Neural progenitor cell (in vitro differentiated cells): ENCODE data around the gene DOLPP1. TPM values are rescaled to one million over a fixed set of nuclear protein-coding genes. Genes with fewer than 3 reads are reported as not detected.

Experiments
- DNase-seq: peaks from one replicate; pipeline ENCODE4 v3.0.0-alpha.2; 2016; ENCODE audit warnings: low spot score
- H2AFZ ChIP-seq: fragments of 200-600 bp; sonication (generic); replicated peaks from 2 replicates; pipeline ENCODE4 v1.6.1; 2016; ENCODE audit warnings: antibody characterized with exemption
- H3F3A ChIP-seq: fragments of 200-600 bp; sonication (generic); 2 replicates; pipeline ENCODE4 v1.6.1; 2016; ENCODE audit warnings: antibody characterized with exemption, low read depth
- H3K27ac ChIP-seq: fragments of 200-600 bp; sonication (generic); 2 replicates; pipeline ENCODE4 v1.5.1; 2016; ENCODE audit warnings: mild to moderate bottlenecking
- H3K27me3 ChIP-seq: fragments of 200-600 bp; sonication (generic); 2 replicates; pipeline ENCODE4 v1.6.1; 2016; ENCODE audit warnings: mild to moderate bottlenecking, moderate library complexity
- H3K36me3 ChIP-seq: fragments of 200-600 bp; sonication (generic); 2 replicates; pipeline ENCODE4 v1.5.1; 2016
- H3K4me1 ChIP-seq: fragments of 200-600 bp; sonication (generic); 2 replicates; pipeline ENCODE4 v1.6.1; 2016; ENCODE audit warnings: mixed run types
- H3K4me2 ChIP-seq: fragments of 200-600 bp; sonication (generic); 2 replicates; pipeline ENCODE4 v1.6.1; 2016
- H3K4me3 ChIP-seq: fragments of 200-600 bp; sonication (generic); 2 replicates; pipeline ENCODE4 v1.5.1; 2016
- H3K79me2 ChIP-seq: fragments of 200-600 bp; sonication (generic); 2 replicates; pipeline ENCODE4 v1.6.1; 2016; ENCODE audit warnings: low read depth
- H3K9ac ChIP-seq: fragments of 200-600 bp; sonication (generic); 2 replicates; pipeline ENCODE4 v1.6.1; 2016
- H3K9me3 ChIP-seq: fragments of 200-600 bp; sonication (generic); 2 replicates; pipeline ENCODE4 v1.5.1; 2016; ENCODE audit warnings: low read depth
- H4K20me1 ChIP-seq: fragments of 200-600 bp; sonication (generic); 2 replicates; pipeline ENCODE4 v1.6.1; 2016; ENCODE audit warnings: low read depth
- H3K27ac Mint-ChIP-seq: 3 replicates; pipeline ENCODE4 v1.8.0; 2021; ENCODE audit warnings: mixed read lengths
- H3K27me3 Mint-ChIP-seq: 2 replicates; pipeline ENCODE4 v1.8.0; 2022; ENCODE audit warnings: low read depth, mild to moderate bottlenecking, inconsistent platforms, moderate library complexity, mixed read lengths; ENCODE audit not compliant: insufficient read depth
- H3K36me3 Mint-ChIP-seq: 3 replicates; pipeline ENCODE4 v1.8.0; 2021; ENCODE audit warnings: mixed read lengths
- H3K4me1 Mint-ChIP-seq: 3 replicates; pipeline ENCODE4 v1.8.0; 2021; ENCODE audit warnings: mixed read lengths
- H3K4me3 Mint-ChIP-seq: 3 replicates; pipeline ENCODE4 v1.8.0; 2021; ENCODE audit warnings: mild to moderate bottlenecking, moderate library complexity, mixed read lengths
- H3K9me3 Mint-ChIP-seq: 3 replicates; pipeline ENCODE4 v1.8.0; 2020; ENCODE audit warnings: mixed read lengths
- CTCF ChIP-seq: fragments of 200-600 bp; sonication (generic); IDR thresholded peaks from 2 replicates; pipeline ENCODE4 v1.5.1; 2017; ENCODE audit warnings: antibody characterized with exemption, mild to moderate bottlenecking
- EZH2 ChIP-seq: fragments of 200-600 bp; sonication (generic); IDR thresholded peaks from 2 replicates; pipeline ENCODE4 v1.6.1; 2017; ENCODE audit warnings: antibody characterized with exemption, mild to moderate bottlenecking, moderate library complexity
- EZH2phosphoT487 ChIP-seq: fragments of 200-600 bp; sonication (generic); IDR thresholded peaks from 2 replicates; pipeline ENCODE4 v1.6.1; 2017; ENCODE audit warnings: antibody characterized with exemption
- total RNA-seq: library from RNA; depleted of rRNA; stranded (reverse); fragments of >200 nt; gene quantifications from 2 replicates; pipeline ENCODE4 v1.2.3, GENCODE V29; 2015; ENCODE audit warnings: low replicate concordance

Gene DOLPP1
- total RNA-seq, 1 donor from 2014 or later: 25.1 TPM

GRCh38 chr9:129084087-129084486 is 3.2 kb downstream of the DOLPP1 start:
- Mint-ChIP-seq H3K9me3 (no peaks in the 10 kb centered on the region), H3K36me3 (peaks cover 3% of the 10 kb centered on the region), H3K4me1 (peaks cover 12% of the 10 kb centered on the region), H3K27ac (no peak overlapping the region), H3K27me3 (peaks cover 2% of the 10 kb centered on the region), H3K4me3 (no peak overlapping the region)
- H3K27ac ChIP-seq: no peak overlapping the region
- no peak overlapping the region for H3K4me3 ChIP-seq
- H3K27me3 ChIP-seq: no peaks in the 10 kb centered on the region
- H3K4me1 ChIP-seq: peaks cover 8% of the 10 kb centered on the region
- no peak for DNase-seq
- peaks cover 44% of the 10 kb centered on the region for H3K79me2 ChIP-seq
- no peaks in the 10 kb centered on the region for H3K9me3 ChIP-seq
- H3K36me3 ChIP-seq: no peaks in the 10 kb centered on the region
- TF ChIP-seq EZH2: no peak
- TF ChIP-seq CTCF: no peak
- no peak for TF ChIP-seq EZH2phosphoT487
- H3K4me2 ChIP-seq: no peak overlapping the region
- H3K9ac ChIP-seq: no peak overlapping the region
- H4K20me1 ChIP-seq: peaks cover 10% of the 10 kb centered on the region
- no peaks in the 10 kb centered on the region for H3F3A ChIP-seq
- no peak overlapping the region for H2AFZ ChIP-seq

DNA sequence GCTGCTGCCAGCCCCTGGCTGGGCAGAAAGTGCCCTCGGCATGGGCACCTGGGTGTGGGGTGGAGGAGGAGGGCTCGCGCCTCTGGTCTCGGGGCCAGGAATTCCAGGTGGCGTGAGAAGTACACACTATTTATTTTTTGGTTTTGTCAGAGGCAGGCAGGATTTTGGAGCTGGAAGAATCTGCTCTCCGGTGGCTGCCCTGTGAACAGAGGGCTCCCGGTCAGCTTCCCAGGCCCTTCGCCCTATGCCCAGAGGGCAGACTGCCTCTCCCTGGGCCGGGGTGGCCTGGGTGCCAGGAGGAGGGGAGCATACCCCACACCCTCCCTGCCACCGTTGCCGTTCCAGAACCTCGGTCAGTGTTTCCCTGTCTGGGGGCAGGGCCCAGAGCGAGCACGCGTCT is 8.3 kb downstream of the DOLPP1 start:
- no peak overlapping the region for H3K9ac ChIP-seq
- peaks cover 5% of the 10 kb centered on the region for H3F3A ChIP-seq
- no peak for DNase-seq
- TF ChIP-seq CTCF (no peak), EZH2phosphoT487 (no peak), EZH2 (no peak)
- no peaks in the 10 kb centered on the region for H3K9me3 ChIP-seq
- no peak overlapping the region for H3K27ac ChIP-seq
- no peaks in the 10 kb centered on the region for H3K27me3 ChIP-seq
- H2AFZ ChIP-seq: no peak overlapping the region
- H3K36me3 Mint-ChIP-seq: peaks cover 3% of the 10 kb centered on the region
- no peaks in the 10 kb centered on the region for H3K9me3 Mint-ChIP-seq
- no peak overlapping the region for H3K4me3 ChIP-seq
- peaks cover 2% of the 10 kb centered on the region for H3K79me2 ChIP-seq
- H3K27me3 Mint-ChIP-seq: peaks cover 2% of the 10 kb centered on the region
- no peaks in the 10 kb centered on the region for H3K4me1 ChIP-seq
- no peak overlapping the region for H3K4me3 Mint-ChIP-seq
- H3K4me2 ChIP-seq: no peak overlapping the region
- H3K36me3 ChIP-seq: no peaks in the 10 kb centered on the region
- H4K20me1 ChIP-seq: no peaks in the 10 kb centered on the region
- peaks cover 6% of the 10 kb centered on the region for H3K4me1 Mint-ChIP-seq
- no peak overlapping the region for H3K27ac Mint-ChIP-seq

GRCh38 chr9:129093602-129094386 is 12.9 kb downstream of the DOLPP1 start:
- Histone ChIP-seq H4K20me1 (no peaks in the 10 kb centered on the region), H3K4me1 (no peaks in the 10 kb centered on the region), H3K9me3 (no peaks in the 10 kb centered on the region), H3K4me2 (no peak overlapping the region), H3K36me3 (no peaks in the 10 kb centered on the region), H3F3A (peaks cover 5% of the 10 kb centered on the region), H3K27me3 (no peaks in the 10 kb centered on the region), H2AFZ (no peak overlapping the region), H3K79me2 (no peaks in the 10 kb centered on the region), H3K9ac (peak overlapping the region; percentile 32), H3K27ac (no peak overlapping the region), H3K4me3 (no peak overlapping the region)
- peaks cover 8% of the 10 kb centered on the region for H3K27me3 Mint-ChIP-seq
- H3K4me3 Mint-ChIP-seq: peak overlapping the region; percentile 68
- H3K36me3 Mint-ChIP-seq: peaks cover 4% of the 10 kb centered on the region
- no peaks in the 10 kb centered on the region for H3K9me3 Mint-ChIP-seq
- TF ChIP-seq EZH2phosphoT487 (no peak), CTCF (no peak), EZH2 (no peak)
- DNase-seq: no peak
- peak overlapping the region; percentile 93 for H3K27ac Mint-ChIP-seq
- peaks cover 6% of the 10 kb centered on the region for H3K4me1 Mint-ChIP-seq
